ENCODE measurements around the gene DNAAF5. TPM values are rescaled to one million over a fixed set of nuclear protein-coding genes. Genes with fewer than 3 reads are reported as not detected.

Gene DNAAF5
- total and polyA plus RNA-seq, 9 of the 15 experiments (the other 6 are each of a cell fraction or from before 2014, with no cell fraction given) = 3.1 to 69.7 (median 19.1) TPM

DNA sequence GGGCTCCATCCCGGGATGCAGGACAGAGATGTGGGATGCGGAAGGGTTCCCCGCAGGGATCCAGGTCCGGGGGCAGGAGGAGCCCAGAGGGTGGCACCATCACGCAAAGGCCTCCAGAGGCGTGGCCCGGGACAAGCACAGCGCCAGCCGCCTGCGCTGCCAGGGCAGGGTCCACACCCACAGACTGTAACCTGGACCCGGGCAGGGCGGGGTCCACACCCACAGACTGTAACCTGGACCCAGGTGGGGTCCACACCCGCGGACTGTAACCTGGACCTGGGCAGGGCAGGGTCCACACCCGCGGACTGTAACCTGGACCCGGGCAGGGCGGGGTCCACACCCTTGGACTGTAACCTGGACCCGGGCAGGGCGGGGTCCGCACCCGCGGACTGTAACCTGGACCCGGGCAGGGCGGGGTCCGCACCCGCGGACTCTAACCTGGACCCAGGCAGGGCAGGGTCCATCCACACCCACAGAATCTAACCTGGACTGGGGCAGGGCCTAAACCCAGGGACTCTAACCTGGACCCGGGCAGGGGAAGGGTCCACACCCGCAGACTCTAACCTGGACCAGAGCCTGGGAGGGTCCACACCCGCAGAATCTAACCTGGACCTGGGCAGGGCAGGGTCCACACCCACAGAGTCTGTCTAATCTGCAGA, 68.3 kb downstream of the DNAAF5 start (continued):
- TF ChIP-seq, protein P1, sequence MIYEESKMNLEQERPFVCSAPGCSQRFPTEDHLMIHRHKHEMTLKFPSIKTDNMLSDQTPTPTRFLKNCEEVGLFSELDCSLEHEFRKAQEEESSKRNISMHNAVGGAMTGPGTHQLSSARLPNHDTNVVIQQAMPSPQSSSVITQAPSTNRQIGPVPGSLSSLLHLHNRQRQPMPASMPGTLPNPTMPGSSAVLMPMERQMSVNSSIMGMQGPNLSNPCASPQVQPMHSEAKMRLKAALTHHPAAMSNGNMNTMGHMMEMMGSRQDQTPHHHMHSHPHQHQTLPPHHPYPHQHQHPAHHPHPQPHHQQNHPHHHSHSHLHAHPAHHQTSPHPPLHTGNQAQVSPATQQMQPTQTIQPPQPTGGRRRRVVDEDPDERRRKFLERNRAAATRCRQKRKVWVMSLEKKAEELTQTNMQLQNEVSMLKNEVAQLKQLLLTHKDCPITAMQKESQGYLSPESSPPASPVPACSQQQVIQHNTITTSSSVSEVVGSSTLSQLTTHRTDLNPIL (CRISPR knock-in tag; IDR thresholded peaks at IDR 0.05) = no peak
- TF ChIP-seq RBFOX2 (IDR thresholded peaks at IDR 0.05; ENCODE audit: low read depth, low read length) = no peak
- TF ChIP-seq HDAC3 (IDR thresholded peaks at IDR 0.05; ENCODE audit: borderline replicate concordance, partially characterized antibody) = no peak
- TF ChIP-seq HLTF (IDR thresholded peaks at IDR 0.05) = no peak
- TF ChIP-seq, protein P2, sequence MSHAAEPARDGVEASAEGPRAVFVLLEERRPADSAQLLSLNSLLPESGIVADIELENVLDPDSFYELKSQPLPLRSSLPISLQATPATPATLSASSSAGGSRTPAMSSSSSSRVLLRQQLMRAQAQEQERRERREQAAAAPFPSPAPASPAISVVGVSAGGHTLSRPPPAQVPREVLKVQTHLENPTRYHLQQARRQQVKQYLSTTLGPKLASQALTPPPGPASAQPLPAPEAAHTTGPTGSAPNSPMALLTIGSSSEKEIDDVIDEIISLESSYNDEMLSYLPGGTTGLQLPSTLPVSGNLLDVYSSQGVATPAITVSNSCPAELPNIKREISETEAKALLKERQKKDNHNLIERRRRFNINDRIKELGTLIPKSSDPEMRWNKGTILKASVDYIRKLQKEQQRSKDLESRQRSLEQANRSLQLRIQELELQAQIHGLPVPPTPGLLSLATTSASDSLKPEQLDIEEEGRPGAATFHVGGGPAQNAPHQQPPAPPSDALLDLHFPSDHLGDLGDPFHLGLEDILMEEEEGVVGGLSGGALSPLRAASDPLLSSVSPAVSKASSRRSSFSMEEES (CRISPR knock-in tag; IDR thresholded peaks at IDR 0.05) = no peak
- TF ChIP-seq, protein P3, sequence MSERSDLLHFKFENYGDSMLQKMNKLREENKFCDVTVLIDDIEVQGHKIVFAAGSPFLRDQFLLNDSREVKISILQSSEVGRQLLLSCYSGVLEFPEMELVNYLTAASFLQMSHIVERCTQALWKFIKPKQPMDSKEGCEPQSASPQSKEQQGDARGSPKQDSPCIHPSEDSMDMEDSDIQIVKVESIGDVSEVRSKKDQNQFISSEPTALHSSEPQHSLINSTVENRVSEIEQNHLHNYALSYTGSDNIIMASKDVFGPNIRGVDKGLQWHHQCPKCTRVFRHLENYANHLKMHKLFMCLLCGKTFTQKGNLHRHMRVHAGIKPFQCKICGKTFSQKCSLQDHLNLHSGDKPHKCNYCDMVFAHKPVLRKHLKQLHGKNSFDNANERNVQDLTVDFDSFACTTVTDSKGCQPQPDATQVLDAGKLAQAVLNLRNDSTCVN (CRISPR knock-in tag; IDR thresholded peaks at IDR 0.05) = no peak
- no peak for TF ChIP-seq ATF7 (IDR thresholded peaks at IDR 0.05)
- no peak for TF ChIP-seq ZNF707 (CRISPR knock-in tag; conservative IDR thresholded peaks at IDR 0.05)
- TF ChIP-seq, protein P4, sequence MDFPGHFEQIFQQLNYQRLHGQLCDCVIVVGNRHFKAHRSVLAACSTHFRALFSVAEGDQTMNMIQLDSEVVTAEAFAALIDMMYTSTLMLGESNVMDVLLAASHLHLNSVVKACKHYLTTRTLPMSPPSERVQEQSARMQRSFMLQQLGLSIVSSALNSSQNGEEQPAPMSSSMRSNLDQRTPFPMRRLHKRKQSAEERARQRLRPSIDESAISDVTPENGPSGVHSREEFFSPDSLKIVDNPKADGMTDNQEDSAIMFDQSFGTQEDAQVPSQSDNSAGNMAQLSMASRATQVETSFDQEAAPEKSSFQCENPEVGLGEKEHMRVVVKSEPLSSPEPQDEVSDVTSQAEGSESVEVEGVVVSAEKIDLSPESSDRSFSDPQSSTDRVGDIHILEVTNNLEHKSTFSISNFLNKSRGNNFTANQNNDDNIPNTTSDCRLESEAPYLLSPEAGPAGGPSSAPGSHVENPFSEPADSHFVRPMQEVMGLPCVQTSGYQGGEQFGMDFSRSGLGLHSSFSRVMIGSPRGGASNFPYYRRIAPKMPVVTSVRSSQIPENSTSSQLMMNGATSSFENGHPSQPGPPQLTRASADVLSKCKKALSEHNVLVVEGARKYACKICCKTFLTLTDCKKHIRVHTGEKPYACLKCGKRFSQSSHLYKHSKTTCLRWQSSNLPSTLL (IDR thresholded peaks at IDR 0.05) = no peak
- TF ChIP-seq TAF7 (tag; IDR thresholded peaks at IDR 0.05) = no peak
- TF ChIP-seq ESRRB (CRISPR knock-in tag; IDR thresholded peaks at IDR 0.05; ENCODE audit: borderline replicate concordance) = no peak
- TF ChIP-seq ZC3H4 (CRISPR knock-in tag; IDR thresholded peaks at IDR 0.05; ENCODE audit: borderline replicate concordance) = no peak
- TF ChIP-seq POLR2AphosphoS5 (IDR thresholded peaks at IDR 0.05; ENCODE audit: control insufficient read depth, insufficient read depth, low read depth, low read length) = no peak

Measured in K562 (cell line).